ENCODE data around the gene GNB4. TPM values are rescaled to one million over a fixed set of nuclear protein-coding genes. Genes with fewer than 3 reads are reported as not detected.

GNB4 gene
- total RNA-seq, 4 donors from 2014 or later = 21.9 to 46.4 (median 30.9) TPM

GRCh38 chr3:179446501-179446900 is 4.8 kb downstream of the GNB4 start:
- TF ChIP-seq CTCF (IDR thresholded peaks at IDR 0.05; ENCODE audit: low read depth) = no peak

GRCh38 chr3:179438841-179439240 is 12.4 kb downstream of the GNB4 start:
- no peak for TF ChIP-seq CTCF (IDR thresholded peaks at IDR 0.05; ENCODE audit: low read depth)

GRCh38 chr3:179436517-179436916 is 14.8 kb downstream of the GNB4 start:
- TF ChIP-seq CTCF (IDR thresholded peaks at IDR 0.05; ENCODE audit: low read depth) = no peak

GRCh38 chr3:179432451-179432850 is 18.8 kb downstream of the GNB4 start:
- TF ChIP-seq CTCF (IDR thresholded peaks at IDR 0.05; ENCODE audit: low read depth) = no peak

GRCh38 chr3:179432021-179432420 is 19.2 kb downstream of the GNB4 start:
- no peak for TF ChIP-seq CTCF (IDR thresholded peaks at IDR 0.05; ENCODE audit: low read depth)

- TF ChIP-seq CTCF (IDR thresholded peaks at IDR 0.05; ENCODE audit: low read depth) = no peak
Measured at GRCh38 chr3:179430277-179430870, 20.9 kb downstream of the GNB4 start.

- TF ChIP-seq CTCF (IDR thresholded peaks at IDR 0.05; ENCODE audit: low read depth) = no peak
Measured at GRCh38 chr3:179428876-179429548, 22.3 kb downstream of the GNB4 start.
